H1 (cell line): ENCODE results near the gene MAPK8IP2. TPM values are rescaled to one million over a fixed set of nuclear protein-coding genes. Genes with fewer than 3 reads are reported as not detected.

Experiments
- BRCA1 ChIP-seq: IDR thresholded peaks from 2 replicates; pipeline ENCODE4 v1.6.1; 2012; ENCODE audit warnings: low read depth, low read length, improper control_type of control experiment
- CBX5 ChIP-seq: fragments of 300-800, 300-1000 bp; sonication (generic); IDR thresholded peaks from 2 replicates; pipeline ENCODE4 v1.7.1; 2016; ENCODE audit warnings: antibody characterized with exemption, low read length, low read depth
- polyA plus RNA-seq, 7 experiments: library from polyadenylated mRNA; depleted of rRNA in 3 of 7; stranded (reverse) in 5 of 7; unstranded in 2 of 7; fragments of >200 nt in 5 of 7; fragments of 200-250 nt in 2 of 7; gene quantifications; 1 replicate in 5 of 7; 2 replicates in 1 of 7; 4 replicates in 1 of 7; pipeline versions ENCODE4 v1.2.1 to v1.2.3, GENCODE V29; 2011 to 2013; ENCODE audit warnings: missing spikeins in 2 of 7, mixed read lengths in 2 of 7
- total RNA-seq: library from RNA; stranded (reverse); fragmentation: NEBNext Ultra II Directional; extraction: Animal tissue kit (Norgen Biotek cat#: 25700); gene quantifications from 2 replicates; pipeline ENCODE4 v1.2.1, GENCODE V29; 2021
- TF ChIP-seq, protein P1 (sequence below), 3 experiments: IDR thresholded peaks; 1 replicate in 2 of 3; 2 replicates in 1 of 3; pipeline versions ENCODE4 v1.5.1 to v1.6.1; 2011; ENCODE audit warnings: low read length in 3 of 3, mild to moderate bottlenecking in 3 of 3, inconsistent platforms in 2 of 3, low read depth in 1 of 3, moderate library complexity in 1 of 3; ENCODE audit not compliant: insufficient read depth in 1 of 3; ENCODE audit errors: control extremely low read depth in 1 of 3

MAPK8IP2 gene
- total and polyA plus RNA-seq, 2 of the 8 experiments (the other 6 are each of a cell fraction or from before 2014, with no cell fraction given): 1.5 to 5.5 TPM

DNA sequence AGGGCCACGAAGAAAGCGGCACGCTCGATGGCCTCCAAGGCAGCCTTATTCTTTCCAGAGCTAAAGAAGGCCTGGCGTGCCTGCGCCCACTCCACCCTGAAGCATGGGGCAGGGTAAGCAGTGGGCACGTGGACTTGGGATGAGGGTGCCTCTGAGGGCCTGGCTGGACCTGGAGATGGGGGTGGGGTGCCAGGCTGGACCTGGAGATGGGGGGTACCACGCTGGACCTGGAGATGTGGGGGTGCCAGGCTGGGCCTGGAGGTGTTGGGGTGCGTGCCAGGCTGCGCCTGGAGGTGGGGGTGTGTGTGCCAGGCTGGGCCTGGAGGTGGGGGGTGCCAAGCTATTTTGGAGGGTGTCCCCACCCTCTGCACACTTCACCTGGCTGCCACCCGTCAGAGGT, 27.6 kb upstream of the MAPK8IP2 start (continued):
- TF ChIP-seq, protein P1, sequence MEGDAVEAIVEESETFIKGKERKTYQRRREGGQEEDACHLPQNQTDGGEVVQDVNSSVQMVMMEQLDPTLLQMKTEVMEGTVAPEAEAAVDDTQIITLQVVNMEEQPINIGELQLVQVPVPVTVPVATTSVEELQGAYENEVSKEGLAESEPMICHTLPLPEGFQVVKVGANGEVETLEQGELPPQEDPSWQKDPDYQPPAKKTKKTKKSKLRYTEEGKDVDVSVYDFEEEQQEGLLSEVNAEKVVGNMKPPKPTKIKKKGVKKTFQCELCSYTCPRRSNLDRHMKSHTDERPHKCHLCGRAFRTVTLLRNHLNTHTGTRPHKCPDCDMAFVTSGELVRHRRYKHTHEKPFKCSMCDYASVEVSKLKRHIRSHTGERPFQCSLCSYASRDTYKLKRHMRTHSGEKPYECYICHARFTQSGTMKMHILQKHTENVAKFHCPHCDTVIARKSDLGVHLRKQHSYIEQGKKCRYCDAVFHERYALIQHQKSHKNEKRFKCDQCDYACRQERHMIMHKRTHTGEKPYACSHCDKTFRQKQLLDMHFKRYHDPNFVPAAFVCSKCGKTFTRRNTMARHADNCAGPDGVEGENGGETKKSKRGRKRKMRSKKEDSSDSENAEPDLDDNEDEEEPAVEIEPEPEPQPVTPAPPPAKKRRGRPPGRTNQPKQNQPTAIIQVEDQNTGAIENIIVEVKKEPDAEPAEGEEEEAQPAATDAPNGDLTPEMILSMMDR (IDR thresholded peaks at IDR 0.05; ENCODE audit: control extremely low read depth in 1 of 3, insufficient read depth in 1 of 3, low read depth in 1 of 3, low read length in 3 of 3): no peak
- TF ChIP-seq CBX5 (no peak), BRCA1 (no peak)
